GM13976 (cell line): ENCODE data around the gene BCL11A.
A peak's percentile ranks its signal among the peaks of the same experiment; 100 is the strongest.

Experiments used
- DNase-seq: peaks from one replicate; pipeline ENCODE4 v3.0.0; 2012; ENCODE audit warnings: low spot score
- in situ Hi-C: fragments of 300-500 bp; cut with MboI; formaldehyde crosslinking; loops from one replicate; pipeline ENCODE4 v1.12.0; 2022; ENCODE audit warnings: low sequenced_read_pairs, mixed read lengths, inconsistent platforms; ENCODE audit not compliant: unreplicated experiment
- TF ChIP-seq, protein P1 (sequence below): IDR thresholded peaks from 2 replicates; pipeline ENCODE4 v1.5.1; 2012; ENCODE audit warnings: borderline replicate concordance, mild to moderate bottlenecking; ENCODE audit not compliant: insufficient read depth; ENCODE audit errors: extremely low read depth, missing control alignments, control extremely low read depth

BCL11A gene

DNA sequence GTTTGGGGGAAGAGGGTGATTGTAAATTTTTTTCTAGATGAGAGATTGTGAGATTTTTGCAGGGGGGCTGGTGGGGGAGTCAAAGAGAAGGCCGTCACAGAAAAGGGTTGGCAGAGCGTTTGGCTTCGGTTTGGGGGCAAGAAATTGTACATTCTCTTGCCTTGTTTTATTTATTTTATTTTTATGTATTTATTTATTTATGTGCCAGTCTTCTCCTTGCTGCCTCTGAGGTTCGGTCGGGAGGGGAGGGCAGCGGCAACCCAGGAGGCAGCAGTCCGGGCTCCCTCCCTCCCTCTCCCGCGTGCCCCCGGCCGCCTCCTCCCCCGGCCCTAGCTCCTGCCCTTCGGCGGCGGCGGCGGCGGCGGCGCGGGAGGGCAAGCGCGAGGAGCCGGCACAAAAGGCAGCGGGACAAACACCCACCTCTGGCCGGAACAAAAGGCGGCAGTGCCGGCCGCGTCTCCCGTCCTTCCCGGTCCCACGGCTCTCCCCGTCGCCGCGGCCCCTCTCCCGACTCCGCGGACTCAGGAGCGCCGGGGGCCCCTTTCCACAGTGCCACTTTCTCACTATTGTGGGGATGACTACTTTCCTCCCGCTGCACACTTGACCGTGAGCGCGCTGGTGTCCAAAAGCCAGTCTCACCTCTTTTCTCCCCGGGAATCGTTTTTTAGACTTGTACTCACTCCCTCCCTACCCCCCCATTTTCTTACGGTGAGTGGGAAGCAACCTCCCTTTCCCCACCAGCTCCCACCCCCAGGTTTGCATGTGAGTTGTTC, 1.2 kb downstream of the BCL11A start:
- no peak for DNase-seq
- in situ Hi-C loops = loop anchor here (25.0 kb wide), 2 partner anchors 1240 to 1790 kb away; no protein-coding TSS in a partner anchor
- TF ChIP-seq, protein P1, sequence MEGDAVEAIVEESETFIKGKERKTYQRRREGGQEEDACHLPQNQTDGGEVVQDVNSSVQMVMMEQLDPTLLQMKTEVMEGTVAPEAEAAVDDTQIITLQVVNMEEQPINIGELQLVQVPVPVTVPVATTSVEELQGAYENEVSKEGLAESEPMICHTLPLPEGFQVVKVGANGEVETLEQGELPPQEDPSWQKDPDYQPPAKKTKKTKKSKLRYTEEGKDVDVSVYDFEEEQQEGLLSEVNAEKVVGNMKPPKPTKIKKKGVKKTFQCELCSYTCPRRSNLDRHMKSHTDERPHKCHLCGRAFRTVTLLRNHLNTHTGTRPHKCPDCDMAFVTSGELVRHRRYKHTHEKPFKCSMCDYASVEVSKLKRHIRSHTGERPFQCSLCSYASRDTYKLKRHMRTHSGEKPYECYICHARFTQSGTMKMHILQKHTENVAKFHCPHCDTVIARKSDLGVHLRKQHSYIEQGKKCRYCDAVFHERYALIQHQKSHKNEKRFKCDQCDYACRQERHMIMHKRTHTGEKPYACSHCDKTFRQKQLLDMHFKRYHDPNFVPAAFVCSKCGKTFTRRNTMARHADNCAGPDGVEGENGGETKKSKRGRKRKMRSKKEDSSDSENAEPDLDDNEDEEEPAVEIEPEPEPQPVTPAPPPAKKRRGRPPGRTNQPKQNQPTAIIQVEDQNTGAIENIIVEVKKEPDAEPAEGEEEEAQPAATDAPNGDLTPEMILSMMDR = no peak

DNA sequence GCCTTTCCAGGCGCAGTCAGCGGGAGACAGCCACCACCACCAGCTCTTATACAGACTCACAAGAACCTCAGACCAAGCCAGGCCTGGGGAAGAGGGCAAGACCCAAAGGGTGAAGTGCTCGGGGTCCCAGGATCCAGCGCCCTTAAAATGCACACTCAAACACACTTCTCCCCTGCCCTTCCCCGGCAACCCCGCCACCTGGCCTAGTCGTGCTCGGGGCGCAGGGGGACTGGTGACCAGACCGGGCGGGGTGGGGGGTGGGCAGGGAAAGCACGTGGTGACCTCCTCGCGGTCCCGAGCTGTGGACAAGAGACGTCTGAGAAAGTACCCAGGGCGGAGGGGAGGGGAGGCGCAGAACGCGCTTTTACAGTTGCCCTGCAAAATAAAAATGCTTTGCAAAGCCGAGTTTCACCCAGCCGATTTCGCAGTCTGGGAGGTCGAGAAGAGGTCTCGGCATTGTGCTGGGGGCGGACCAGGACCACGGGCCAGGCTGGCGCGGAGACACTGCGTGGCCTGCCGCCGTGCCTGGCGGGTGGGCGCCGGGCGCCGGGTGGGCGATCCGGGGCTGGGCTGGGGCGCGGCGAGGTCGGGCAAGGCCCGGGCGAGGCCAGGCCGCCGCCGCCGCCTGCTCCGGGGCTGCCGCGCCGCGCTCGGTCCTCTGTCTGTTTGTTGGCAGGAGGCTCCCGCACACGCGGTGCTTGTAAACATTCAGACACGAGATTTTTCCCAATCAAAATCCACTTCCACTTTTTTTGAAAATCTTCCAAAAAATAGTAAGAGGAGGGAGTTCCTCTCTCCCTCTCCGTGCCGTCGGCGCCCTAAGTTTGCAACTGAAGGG, 2.0 kb downstream of the BCL11A start:
- DNase-seq = no peak
- in situ Hi-C loops = loop anchor here (25.0 kb wide), 2 partner anchors 1239 to 1789 kb away; no protein-coding TSS in a partner anchor
- TF ChIP-seq, protein P1 = no peak

DNA sequence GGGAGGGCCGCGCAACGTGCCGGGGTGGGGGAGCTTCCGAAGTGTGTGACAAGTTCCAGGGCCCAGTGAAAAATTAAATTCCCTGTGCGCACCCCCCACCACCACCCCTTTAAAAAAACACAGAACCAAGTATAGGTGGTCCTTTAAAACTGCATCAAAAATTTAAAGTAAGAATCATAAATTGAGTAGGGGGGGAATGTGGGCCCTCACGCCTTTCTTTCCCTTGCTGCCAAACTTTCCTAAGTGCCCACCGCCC, 2.5 kb downstream of the BCL11A start:
- TF ChIP-seq, protein P1 = no peak
- no peak for DNase-seq
- in situ Hi-C loops = loop anchor here (25.0 kb wide), 2 partner anchors 1239 to 1789 kb away; no protein-coding TSS in a partner anchor

DNA sequence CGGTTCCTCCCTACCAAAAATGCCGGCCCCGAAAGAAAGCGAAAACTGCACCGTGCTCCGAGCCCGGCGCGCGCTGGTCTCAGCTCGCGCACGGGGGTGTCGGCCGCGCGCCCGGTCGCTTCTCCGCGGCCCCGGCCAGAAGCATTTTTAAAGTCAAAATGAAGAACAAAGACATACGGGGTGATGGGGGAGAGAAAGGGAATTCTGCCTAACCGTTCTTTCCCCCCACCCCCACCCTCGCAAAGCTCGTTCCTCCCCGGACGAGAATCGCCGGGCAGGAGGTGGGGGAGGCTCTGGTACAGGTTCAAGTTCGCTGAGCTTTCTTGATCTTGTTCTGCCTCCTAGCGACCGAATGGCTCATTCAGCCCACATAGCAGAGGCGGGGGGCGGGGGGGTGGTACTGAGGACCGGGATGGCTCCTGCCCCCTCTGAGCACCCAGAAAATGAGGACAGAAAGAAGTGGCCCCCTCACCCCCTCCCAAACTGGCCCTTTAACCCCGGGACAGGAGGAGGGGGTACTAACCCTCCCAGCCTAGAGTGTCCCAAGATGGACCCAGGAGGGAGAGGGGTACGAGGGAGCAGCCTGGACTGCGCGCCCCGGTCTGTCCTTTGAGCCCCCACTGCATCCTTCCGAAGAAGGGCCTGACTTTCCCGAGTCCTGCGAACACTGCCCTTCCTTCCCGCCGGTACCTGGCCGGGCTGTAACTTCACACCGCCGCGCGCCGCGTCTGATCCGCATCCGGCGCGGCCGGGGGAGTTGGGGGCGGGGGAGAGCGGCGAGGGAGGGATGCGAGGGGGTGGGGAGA, 3.1 kb downstream of the BCL11A start:
- in situ Hi-C loops = loop anchor here (25.0 kb wide), 2 partner anchors 1238 to 1788 kb away; no protein-coding TSS in a partner anchor
- TF ChIP-seq, protein P1 = peak; percentile 85
- DNase-seq = peak; percentile 82

DNA sequence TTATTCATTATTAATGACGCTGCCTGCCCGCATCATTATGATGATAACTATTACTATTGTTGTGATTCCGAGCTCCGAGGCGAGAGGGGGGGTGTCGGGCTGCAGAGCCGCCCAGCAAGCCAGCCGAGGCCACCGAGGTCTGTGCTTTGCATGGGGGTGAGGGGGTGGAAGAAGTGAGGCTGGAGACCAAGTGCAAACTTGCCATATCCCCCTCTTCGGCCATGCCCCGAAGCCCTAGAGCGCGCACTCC, 3.6 kb downstream of the BCL11A start:
- in situ Hi-C loops = loop anchor here (25.0 kb wide), 2 partner anchors 1238 to 1788 kb away; no protein-coding TSS in a partner anchor
- no peak for DNase-seq
- TF ChIP-seq, protein P1 = no peak

DNA sequence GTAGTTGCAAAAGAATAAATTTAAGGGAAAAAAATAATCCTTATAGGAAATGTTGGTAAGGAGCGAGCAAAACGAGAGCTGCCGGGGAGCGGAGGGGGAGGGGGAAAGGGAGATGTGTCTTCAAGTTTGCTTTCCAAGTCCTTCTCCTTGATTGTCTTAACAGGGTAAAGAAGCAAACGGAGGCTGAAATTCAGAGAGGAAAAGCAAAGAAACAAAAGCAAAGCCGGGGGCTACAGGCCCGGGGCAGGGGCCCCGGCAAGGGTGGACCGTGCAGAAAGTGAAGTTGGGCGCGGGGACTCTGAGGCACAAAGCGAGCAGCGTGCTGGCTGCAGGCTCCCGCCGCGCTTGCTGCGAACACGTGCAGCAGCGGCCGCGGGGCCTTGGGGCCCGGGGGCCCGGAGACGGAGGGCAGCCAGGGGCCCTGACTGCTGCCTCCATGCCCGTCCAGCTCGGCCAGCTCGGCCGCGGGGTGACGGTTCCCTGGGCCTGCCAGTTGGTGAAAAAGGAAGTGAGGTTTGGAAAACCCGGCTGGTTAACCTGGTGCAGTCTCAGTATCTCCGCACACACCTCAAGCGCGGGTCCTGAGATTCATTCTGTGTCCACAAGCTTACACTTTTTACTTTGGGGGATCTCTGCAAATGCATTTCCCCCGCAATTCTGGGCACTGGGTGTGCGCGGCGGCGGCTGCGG, 4.1 kb downstream of the BCL11A start:
- no peak for DNase-seq
- TF ChIP-seq, protein P1 = no peak
- in situ Hi-C loops = no loop called here
